ENCODE results near the gene ENOX2. TPM values are rescaled to one million over a fixed set of nuclear protein-coding genes. Genes with fewer than 3 reads are reported as not detected.

The ENOX2 gene
- total RNA-seq, 1 donor from 2014 or later = 13.6 TPM

DNA sequence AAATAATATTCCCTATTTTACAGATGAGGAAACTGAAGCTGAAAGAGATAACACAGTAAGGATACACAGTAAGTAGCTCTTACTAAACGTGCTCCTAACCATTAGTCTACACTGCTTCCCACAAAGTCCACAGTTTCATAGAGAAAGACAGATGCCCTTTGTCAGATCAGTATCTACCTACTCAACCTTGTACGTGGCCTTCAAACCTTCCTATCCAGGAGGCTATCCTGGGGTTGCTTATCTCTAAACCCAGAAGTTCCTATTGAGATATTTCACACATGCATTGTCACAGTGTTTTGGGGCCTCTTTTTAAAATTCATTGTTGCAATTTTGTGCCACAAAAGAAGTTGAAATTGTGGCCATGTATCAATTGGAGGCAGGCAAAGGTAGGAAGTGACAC lies 208.0 kb downstream of the ENOX2 start:
- no peak overlapping the region for H3K27ac Mint-ChIP-seq (ENCODE audit: unreplicated experiment)

GRCh38 chrX:130691576-130691975 lies 211.4 kb downstream of the ENOX2 start:
- TF ChIP-seq, protein P1, sequence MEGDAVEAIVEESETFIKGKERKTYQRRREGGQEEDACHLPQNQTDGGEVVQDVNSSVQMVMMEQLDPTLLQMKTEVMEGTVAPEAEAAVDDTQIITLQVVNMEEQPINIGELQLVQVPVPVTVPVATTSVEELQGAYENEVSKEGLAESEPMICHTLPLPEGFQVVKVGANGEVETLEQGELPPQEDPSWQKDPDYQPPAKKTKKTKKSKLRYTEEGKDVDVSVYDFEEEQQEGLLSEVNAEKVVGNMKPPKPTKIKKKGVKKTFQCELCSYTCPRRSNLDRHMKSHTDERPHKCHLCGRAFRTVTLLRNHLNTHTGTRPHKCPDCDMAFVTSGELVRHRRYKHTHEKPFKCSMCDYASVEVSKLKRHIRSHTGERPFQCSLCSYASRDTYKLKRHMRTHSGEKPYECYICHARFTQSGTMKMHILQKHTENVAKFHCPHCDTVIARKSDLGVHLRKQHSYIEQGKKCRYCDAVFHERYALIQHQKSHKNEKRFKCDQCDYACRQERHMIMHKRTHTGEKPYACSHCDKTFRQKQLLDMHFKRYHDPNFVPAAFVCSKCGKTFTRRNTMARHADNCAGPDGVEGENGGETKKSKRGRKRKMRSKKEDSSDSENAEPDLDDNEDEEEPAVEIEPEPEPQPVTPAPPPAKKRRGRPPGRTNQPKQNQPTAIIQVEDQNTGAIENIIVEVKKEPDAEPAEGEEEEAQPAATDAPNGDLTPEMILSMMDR (IDR thresholded peaks at IDR 0.05) = no peak
- H3K27ac Mint-ChIP-seq (ENCODE audit: unreplicated experiment) = no peak overlapping the region
- no peak for DNase-seq (ENCODE audit: extremely low spot score, unreplicated experiment)
- H3K36me3 Mint-ChIP-seq (ENCODE audit: unreplicated experiment) = no peaks in the 10 kb centered on the region
- H3K4me1 Mint-ChIP-seq (ENCODE audit: unreplicated experiment) = no peaks in the 10 kb centered on the region
- H3K9me3 Mint-ChIP-seq (ENCODE audit: unreplicated experiment) = no peaks in the 10 kb centered on the region
- no peak overlapping the region for H3K4me3 Mint-ChIP-seq (ENCODE audit: unreplicated experiment)
- no peaks in the 10 kb centered on the region for H3K27me3 Mint-ChIP-seq (ENCODE audit: unreplicated experiment)

More for the DNA sequence above, 208.0 kb downstream of the ENOX2 start:
- TF ChIP-seq, protein P1 (IDR thresholded peaks at IDR 0.05) = no peak
- no peak for DNase-seq (ENCODE audit: extremely low spot score, unreplicated experiment)
- no peak overlapping the region for H3K4me3 Mint-ChIP-seq (ENCODE audit: unreplicated experiment)
- no peaks in the 10 kb centered on the region for H3K4me1 Mint-ChIP-seq (ENCODE audit: unreplicated experiment)
- no peaks in the 10 kb centered on the region for H3K27me3 Mint-ChIP-seq (ENCODE audit: unreplicated experiment)
- no peaks in the 10 kb centered on the region for H3K9me3 Mint-ChIP-seq (ENCODE audit: unreplicated experiment)
- H3K36me3 Mint-ChIP-seq (ENCODE audit: unreplicated experiment) = peaks cover 2% of the 10 kb centered on the region

- H3K9me3 Mint-ChIP-seq (ENCODE audit: unreplicated experiment) = no peaks in the 10 kb centered on the region
- H3K27ac Mint-ChIP-seq (ENCODE audit: unreplicated experiment) = no peak overlapping the region
- TF ChIP-seq, protein P1 (IDR thresholded peaks at IDR 0.05) = no peak
- no peaks in the 10 kb centered on the region for H3K27me3 Mint-ChIP-seq (ENCODE audit: unreplicated experiment)
- H3K4me3 Mint-ChIP-seq (ENCODE audit: unreplicated experiment) = no peak overlapping the region
- DNase-seq (ENCODE audit: extremely low spot score, unreplicated experiment) = no peak
- no peaks in the 10 kb centered on the region for H3K36me3 Mint-ChIP-seq (ENCODE audit: unreplicated experiment)
- no peaks in the 10 kb centered on the region for H3K4me1 Mint-ChIP-seq (ENCODE audit: unreplicated experiment)
These were observed 214.6 kb downstream of the ENOX2 start for GRCh38 chrX:130688360-130688759.

GRCh38 chrX:130682990-130683389 lies 220.0 kb downstream of the ENOX2 start:
- Mint-ChIP-seq H3K36me3 (ENCODE audit: unreplicated experiment) (peaks cover 2% of the 10 kb centered on the region), H3K4me1 (ENCODE audit: unreplicated experiment) (peaks cover 4% of the 10 kb centered on the region), H3K4me3 (ENCODE audit: unreplicated experiment) (no peak overlapping the region), H3K9me3 (ENCODE audit: unreplicated experiment) (no peaks in the 10 kb centered on the region), H3K27me3 (ENCODE audit: unreplicated experiment) (no peaks in the 10 kb centered on the region), H3K27ac (ENCODE audit: unreplicated experiment) (no peak overlapping the region)
- TF ChIP-seq, protein P1 (IDR thresholded peaks at IDR 0.05) = no peak
- DNase-seq (ENCODE audit: extremely low spot score, unreplicated experiment) = no peak

DNA sequence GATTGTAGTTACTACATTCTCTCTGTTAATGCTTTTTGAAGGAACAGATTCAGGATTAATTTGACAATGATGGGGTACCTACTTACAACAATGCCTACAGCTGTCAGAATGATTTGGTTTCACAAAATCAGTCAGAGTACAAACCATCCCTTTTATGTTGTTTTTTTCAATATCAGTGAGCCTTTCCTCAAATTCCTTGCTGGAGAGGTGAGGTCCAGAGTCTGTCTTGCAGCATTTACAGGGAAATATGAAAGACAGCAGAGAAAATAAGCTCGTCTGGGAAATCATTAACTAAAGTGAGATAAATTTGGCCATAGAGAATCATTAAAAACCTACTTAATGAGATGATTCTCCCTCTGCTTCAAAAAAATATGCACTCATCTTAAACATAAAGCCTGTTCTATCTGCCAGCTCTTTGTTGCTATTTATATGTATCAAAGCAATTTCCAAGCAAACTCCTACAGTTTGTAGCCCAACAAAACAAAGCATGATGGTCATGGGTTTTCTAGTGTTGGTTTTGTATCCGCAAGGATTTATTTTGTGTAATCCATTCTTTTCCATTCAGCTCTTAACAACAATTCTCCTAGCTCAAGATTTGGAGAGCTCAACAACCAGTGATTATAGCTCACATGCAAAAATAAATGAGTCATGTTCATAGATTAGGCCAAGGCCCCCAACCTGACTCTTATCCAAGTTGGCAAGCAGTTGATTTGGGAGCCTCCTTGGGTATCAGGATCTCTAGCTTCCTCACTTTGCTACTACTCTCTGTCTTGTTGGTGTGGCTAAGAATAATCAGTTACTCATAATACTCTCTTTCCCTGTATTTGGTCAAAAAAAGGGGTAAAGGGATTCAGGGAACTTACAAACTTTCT lies 222.6 kb downstream of the ENOX2 start:
- TF ChIP-seq, protein P1 (IDR thresholded peaks at IDR 0.05) = no peak
- Mint-ChIP-seq H3K9me3 (ENCODE audit: unreplicated experiment) (no peaks in the 10 kb centered on the region), H3K27ac (ENCODE audit: unreplicated experiment) (no peak overlapping the region), H3K36me3 (ENCODE audit: unreplicated experiment) (peaks cover 2% of the 10 kb centered on the region), H3K27me3 (ENCODE audit: unreplicated experiment) (no peaks in the 10 kb centered on the region), H3K4me3 (ENCODE audit: unreplicated experiment) (no peak overlapping the region), H3K4me1 (ENCODE audit: unreplicated experiment) (peaks cover 4% of the 10 kb centered on the region)
- no peak for DNase-seq (ENCODE audit: extremely low spot score, unreplicated experiment)

Data from osteocyte (in vitro differentiated cells).